ENCODE measurements around the gene INSC. TPM values are rescaled to one million over a fixed set of nuclear protein-coding genes. Genes with fewer than 3 reads are reported as not detected.

INSC gene
- total RNA-seq, 1 donor from 2014 or later, result 0.41 TPM

- FAIRE-seq (no peak), DNase-seq (ENCODE audit: low spot score in 2 of 2) (no peak)
Measured at GRCh38 chr11:15108592-15109130, 6.1 kb upstream of the INSC start.

DNA sequence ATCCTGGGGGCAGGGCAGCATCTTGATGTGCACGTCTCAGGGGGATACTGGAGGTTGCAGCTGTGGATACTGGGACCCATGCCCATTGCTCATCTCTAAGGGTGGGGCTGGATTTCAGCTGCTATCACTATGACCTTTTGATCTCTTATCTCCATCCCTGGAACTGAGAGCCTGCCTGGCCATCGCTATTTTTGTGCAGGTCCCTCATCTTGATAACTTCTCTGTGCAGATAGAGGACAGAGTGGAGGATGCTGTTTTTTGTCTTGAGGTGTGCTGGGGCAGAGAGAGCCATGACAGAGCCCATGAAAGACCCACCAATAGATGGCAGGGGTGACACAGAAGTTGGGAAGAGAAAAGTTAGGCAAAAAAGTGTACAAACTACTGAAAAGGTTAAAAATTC is 5.1 kb upstream of the INSC start:
- DNase-seq (ENCODE audit: low spot score in 2 of 2), result no peak
- FAIRE-seq, result no peak

- no peak for FAIRE-seq
- DNase-seq (ENCODE audit: low spot score in 2 of 2), result no peak
Measured at GRCh38 chr11:15111215-15111614, 3.5 kb upstream of the INSC start.

GRCh38 chr11:15112131-15112541 is 2.6 kb upstream of the INSC start:
- no peak for FAIRE-seq
- no peak for DNase-seq (ENCODE audit: low spot score in 2 of 2)

DNA sequence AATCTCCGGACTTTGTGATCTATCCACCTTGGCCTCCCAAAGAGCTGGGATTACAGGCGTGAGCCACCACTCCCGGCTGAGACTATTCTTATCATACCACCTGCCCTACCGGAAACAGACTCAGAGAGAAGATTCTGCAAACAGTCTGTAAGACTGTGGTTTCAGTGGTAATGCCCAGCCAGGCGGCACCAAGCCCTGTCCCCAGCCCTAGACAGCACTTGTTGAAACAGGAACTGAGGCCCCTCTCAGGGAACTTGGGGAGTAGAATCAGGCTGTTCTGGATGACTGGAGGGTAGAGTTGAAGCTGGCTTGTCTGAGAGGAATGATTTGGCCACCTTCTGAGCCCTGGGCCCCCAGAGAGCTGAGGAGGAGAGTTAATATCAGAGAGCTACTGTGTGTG is 1.3 kb upstream of the INSC start:
- no peak for FAIRE-seq
- no peak for DNase-seq (ENCODE audit: low spot score in 2 of 2)

DNA sequence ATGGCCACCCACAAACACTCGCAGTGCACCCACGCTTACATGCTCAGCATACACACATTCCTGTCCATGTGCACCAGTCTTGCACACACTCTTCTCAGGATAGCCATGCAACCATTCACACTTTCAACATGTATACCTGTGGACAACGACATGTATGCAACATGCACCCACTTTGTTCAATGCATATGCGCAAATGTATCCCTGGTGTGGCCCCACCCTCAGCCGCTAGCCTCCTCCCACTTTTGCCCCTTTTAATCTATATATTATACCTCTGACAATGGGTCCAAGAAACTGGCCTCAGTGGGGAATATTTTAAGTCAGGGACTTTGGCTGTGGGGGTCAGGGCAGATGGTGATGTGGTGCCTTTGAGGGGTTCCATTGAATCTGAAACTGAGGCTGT is 963 bp downstream of the INSC start:
- DNase-seq (ENCODE audit: low spot score in 2 of 2) (no peak), FAIRE-seq (no peak)

- FAIRE-seq (no peak), DNase-seq (ENCODE audit: low spot score in 2 of 2) (peak; percentile 18 to 55)
Measured at GRCh38 chr11:15117751-15118150, 3.0 kb downstream of the INSC start.

DNA sequence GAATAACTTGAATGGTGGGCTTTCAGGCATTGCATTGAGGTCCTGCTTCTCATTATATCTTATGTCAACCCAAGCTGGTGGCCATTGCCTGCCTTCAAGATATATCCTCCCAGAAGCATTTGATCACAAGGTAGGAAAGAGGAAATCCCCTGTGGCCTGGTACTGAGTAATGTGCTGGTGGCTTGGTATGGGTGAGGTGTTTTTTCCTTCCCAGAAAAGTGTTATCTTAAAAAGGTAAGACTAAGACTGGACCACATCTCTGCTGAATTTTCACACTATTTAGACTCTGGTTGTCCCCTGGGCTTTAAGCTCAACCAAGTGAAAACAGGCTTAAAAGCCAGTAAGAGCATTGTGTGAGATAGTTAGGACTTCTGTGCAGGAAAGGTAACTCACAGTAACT is 3.7 kb downstream of the INSC start:
- DNase-seq (ENCODE audit: low spot score in 2 of 2) (no peak), FAIRE-seq (no peak)

DNA sequence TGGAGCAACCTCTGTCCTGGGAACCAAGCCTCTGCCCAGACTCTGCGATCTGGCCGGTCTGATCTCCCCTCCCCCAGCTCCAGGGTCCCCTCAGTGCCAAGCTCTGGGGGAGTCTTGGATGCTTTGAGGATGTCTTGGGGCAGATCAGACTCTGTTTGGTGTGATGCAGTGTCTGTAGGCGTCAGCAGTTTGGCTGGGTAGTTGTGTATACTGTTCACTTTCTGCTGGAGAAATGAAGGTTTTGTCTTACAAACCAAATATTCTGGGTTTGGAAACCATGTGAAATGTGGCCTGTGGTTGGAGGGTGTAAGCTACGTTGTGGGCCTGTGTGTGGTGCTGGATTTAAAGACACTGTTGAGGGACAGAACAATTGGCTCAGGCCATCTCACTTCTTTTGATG is 4.6 kb downstream of the INSC start:
- no peak for FAIRE-seq
- no peak for DNase-seq (ENCODE audit: low spot score in 2 of 2)

DNA sequence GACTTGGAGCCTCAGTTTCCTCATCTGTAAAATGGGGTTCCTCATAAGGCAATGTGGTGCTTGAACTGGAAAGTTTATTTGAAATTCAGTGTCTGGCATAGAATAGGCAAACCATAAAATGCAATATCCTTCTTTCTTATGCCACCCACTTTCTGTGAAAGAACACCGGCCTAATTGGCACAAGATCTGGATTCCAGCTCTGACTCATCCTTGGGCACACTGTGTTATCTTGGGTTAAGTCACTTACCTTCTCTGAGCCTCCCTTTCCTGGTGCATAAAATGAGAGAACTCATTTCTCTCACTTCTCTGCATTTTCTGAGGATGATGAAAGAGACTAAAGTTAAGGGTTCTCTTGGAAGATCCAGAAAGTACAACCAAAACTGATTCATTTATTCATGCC is 5.1 kb downstream of the INSC start:
- DNase-seq (ENCODE audit: low spot score in 2 of 2) (no peak), FAIRE-seq (no peak)

DNA sequence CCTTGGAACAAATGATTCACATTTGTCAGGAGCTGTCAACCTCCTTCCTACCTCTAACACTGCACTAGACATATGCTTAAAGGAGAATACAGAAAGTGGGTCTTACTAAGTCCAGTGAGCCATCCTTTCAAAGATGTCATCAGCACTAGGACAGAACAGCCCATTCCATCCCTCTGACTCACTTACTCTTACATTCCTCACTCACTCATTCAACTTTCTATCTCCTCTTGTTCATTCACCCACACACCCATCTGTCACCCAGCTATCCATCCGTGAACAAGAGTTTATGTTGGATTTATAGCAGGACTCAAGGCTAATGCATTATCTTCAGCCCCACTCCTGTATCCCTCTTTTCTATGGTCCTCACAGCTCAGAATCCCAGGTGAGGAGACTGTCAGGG is 9.1 kb downstream of the INSC start:
- no peak for FAIRE-seq
- DNase-seq (ENCODE audit: low spot score in 2 of 2), result no peak

GRCh38 chr11:15124528-15124927 is 9.8 kb downstream of the INSC start:
- DNase-seq (ENCODE audit: low spot score in 2 of 2), result no peak
- FAIRE-seq, result no peak

- no peak for FAIRE-seq
- DNase-seq (ENCODE audit: low spot score in 2 of 2), result no peak
Measured at GRCh38 chr11:15127341-15127740, 12.6 kb downstream of the INSC start.

DNA sequence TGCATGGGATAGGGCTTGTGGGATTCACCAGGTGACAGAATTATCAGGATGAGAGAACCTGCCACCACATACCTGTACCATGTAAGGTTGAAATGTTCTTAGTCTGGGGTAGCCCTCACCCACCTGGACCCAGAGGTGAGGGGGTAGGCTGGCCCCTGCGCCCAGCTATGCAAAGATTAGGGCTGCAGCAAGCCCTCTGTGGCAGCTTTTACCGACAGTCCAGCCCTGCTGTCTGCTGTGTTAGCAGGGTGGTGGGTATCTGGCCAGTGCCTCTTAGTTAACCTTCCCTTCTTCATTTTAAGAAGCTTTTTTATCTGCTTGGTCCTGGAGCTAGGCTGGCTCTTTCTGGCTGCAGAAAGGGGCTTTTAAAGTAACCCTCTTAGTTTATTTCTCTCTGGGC is 13.9 kb downstream of the INSC start:
- DNase-seq (ENCODE audit: low spot score in 2 of 2) (no peak), FAIRE-seq (no peak)

- DNase-seq (ENCODE audit: low spot score in 2 of 2), result no peak
- no peak for FAIRE-seq
Measured at GRCh38 chr11:15136166-15136565, 21.4 kb downstream of the INSC start.

- DNase-seq (ENCODE audit: low spot score in 2 of 2), result no peak
- no peak for FAIRE-seq
Measured at GRCh38 chr11:15139096-15139770, 24.5 kb downstream of the INSC start.

GRCh38 chr11:15139958-15140659 is 25.4 kb downstream of the INSC start:
- no peak for FAIRE-seq
- no peak for DNase-seq (ENCODE audit: low spot score in 2 of 2)

DNA sequence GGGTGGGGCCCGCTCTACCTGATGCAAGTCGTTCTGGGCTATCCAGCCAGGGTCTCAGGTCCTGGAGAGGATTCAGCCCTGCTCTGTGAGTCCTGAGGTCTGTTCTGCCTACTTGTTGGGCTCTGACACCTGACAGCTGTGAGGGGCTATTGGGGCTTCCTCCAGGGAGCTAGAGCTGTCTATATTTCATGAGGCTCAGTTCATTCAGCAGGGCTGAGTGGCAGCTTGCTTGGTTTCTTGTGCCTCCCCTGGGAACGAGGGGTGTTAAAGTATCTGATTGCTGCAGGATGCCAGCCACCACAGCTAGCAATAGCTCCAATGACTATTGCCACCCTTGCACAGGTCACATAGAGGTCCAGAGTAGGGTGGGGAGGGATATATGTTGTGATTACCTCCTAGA is 26.7 kb downstream of the INSC start:
- DNase-seq (ENCODE audit: low spot score in 2 of 2), result no peak
- no peak for FAIRE-seq

DNA sequence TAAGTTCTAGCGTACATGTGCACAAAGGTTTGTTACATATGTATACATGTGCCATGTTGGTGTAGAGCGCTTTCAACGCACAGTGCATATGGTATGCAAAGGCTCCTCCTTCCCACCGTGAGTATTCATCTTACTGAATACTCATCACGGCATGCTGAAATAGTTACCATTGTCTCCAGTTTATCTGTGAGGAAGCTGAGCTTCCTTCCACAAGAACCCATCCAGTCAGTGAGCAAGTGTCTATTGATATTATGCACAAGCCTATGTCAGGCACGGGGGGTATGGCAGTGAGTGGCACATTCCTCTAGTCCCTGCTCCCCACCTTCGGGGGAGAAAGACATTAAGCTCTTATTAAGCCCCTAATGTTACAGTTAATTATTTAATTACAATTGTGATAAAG is 28.1 kb downstream of the INSC start:
- FAIRE-seq, result no peak
- DNase-seq (ENCODE audit: low spot score in 2 of 2), result no peak

DNA sequence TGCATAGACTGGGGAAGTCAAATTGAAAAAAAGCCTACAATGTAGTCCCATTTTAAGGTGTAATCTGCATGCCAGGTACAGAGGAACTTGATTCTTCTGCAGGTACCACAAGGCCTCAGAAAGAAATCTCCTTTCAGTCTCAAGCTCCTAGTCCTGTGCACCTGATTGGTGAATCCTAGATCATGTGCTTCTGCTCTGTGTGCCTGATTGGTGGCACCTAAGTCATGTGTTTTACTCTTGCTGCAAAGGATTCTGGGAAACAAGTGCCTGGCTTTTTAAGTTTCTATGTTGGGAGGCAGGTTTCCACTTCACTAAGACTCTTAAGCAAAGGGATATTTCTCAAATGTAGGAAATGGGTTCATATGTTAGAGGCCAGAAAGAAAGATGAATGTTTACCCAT is 29.1 kb downstream of the INSC start:
- no peak for FAIRE-seq

GRCh38 chr11:15144347-15144746 is 29.6 kb downstream of the INSC start:
- no peak for FAIRE-seq
- DNase-seq (ENCODE audit: low spot score in 2 of 2), result no peak

More for the DNA sequence above, 29.1 kb downstream of the INSC start:
- no peak for DNase-seq (ENCODE audit: low spot score in 2 of 2)

- no peak for FAIRE-seq
- no peak for DNase-seq (ENCODE audit: low spot score in 2 of 2)
Measured at GRCh38 chr11:15145151-15145550, 30.4 kb downstream of the INSC start.
